Muscle of leg (tissue), 11 donors: Measurements from ENCODE around the gene CUX1. TPM values are rescaled to one million over a fixed set of nuclear protein-coding genes. Genes with fewer than 3 reads are reported as not detected.

Experiments used
- DNase-seq: peaks from one replicate; pipeline ENCODE4 v3.0.0; 2013
- H3K27ac ChIP-seq: one replicate; pipeline ENCODE4 v1.5.1; 2013; ENCODE audit warnings: mild to moderate bottlenecking, low read length, control low read depth
- H3K27me3 ChIP-seq: one replicate; pipeline ENCODE4 v1.6.1; 2013; ENCODE audit warnings: low read length; ENCODE audit not compliant: control insufficient read depth, insufficient read depth
- H3K36me3 ChIP-seq: one replicate; pipeline ENCODE4 v1.6.1; 2013; ENCODE audit warnings: low read length; ENCODE audit not compliant: control insufficient read depth, insufficient read depth
- H3K4me1 ChIP-seq: one replicate; pipeline ENCODE4 v1.6.1; 2013; ENCODE audit warnings: low read length; ENCODE audit not compliant: control insufficient read depth, insufficient read depth
- H3K4me3 ChIP-seq: one replicate; pipeline ENCODE4 v1.5.1; 2013; ENCODE audit warnings: low read length, control low read depth
- H3K9me3 ChIP-seq: replicated peaks from 2 replicates; pipeline ENCODE4 v1.6.1; 2013; ENCODE audit warnings: low read depth, low read length; ENCODE audit not compliant: control insufficient read depth
- WGBS: methylation state at CpG from one replicate; pipeline ENCODE4 v1.1.5; 2013; ENCODE audit warnings: missing lambda C conversion rate; ENCODE audit not compliant: insufficient coverage; 5-methylcytosine and 5-hydroxymethylcytosine counted together
- polyA plus RNA-seq, 8 donors: library from polyadenylated mRNA; unstranded; fragments of 120-200 nt; gene quantifications; one replicate each; pipeline versions ENCODE4 v1.2.1 to v1.2.3, GENCODE V29; 2013; ENCODE audit warnings: inconsistent platforms in 1 of 8, low replicate concordance in 1 of 8; ENCODE audit not compliant: insufficient read length in 8 of 8, insufficient read depth in 1 of 8
- total RNA-seq: library from RNA; stranded (reverse); fragments of 120-200 nt; gene quantifications from one replicate; pipeline ENCODE4 v1.2.4, GENCODE V29; 2013

The CUX1 gene
- total and polyA plus RNA-seq, 9 donors = 29.4 to 46.9 (median 40.8) TPM

- H3K27me3 ChIP-seq = no peaks in the 10 kb centered on the region
These were observed 463.1 kb downstream of the CUX1 start for GRCh38 chr7:102280521-102280920.

GRCh38 chr7:102281785-102282184 is 464.4 kb downstream of the CUX1 start:
- H3K9me3 ChIP-seq = no peaks in the 10 kb centered on the region
- no peaks in the 10 kb centered on the region for H3K36me3 ChIP-seq
- H3K27me3 ChIP-seq = no peaks in the 10 kb centered on the region
- H3K4me3 ChIP-seq = no peak overlapping the region
- DNase-seq = no peak
- 88% methylated on average over 10 of the region's 14 CpGs for WGBS
- H3K27ac ChIP-seq = no peak overlapping the region
- peaks cover 36% of the 10 kb centered on the region for H3K4me1 ChIP-seq

More at GRCh38 chr7:102280521-102280920, 463.1 kb downstream of the CUX1 start:
- Histone ChIP-seq H3K36me3 (no peaks in the 10 kb centered on the region), H3K4me1 (peaks cover 28% of the 10 kb centered on the region), H3K9me3 (no peaks in the 10 kb centered on the region), H3K4me3 (no peak overlapping the region), H3K27ac (no peak overlapping the region)
- DNase-seq = no peak
- WGBS = 56% methylated on average over 5 of the region's 5 CpGs

GRCh38 chr7:102282465-102283362 is 465.3 kb downstream of the CUX1 start:
- Histone ChIP-seq H3K4me1 (peaks cover 40% of the 10 kb centered on the region), H3K27me3 (no peaks in the 10 kb centered on the region), H3K4me3 (no peak overlapping the region), H3K27ac (no peak overlapping the region), H3K9me3 (no peaks in the 10 kb centered on the region), H3K36me3 (no peaks in the 10 kb centered on the region)
- 69% methylated on average over 28 of the region's 32 CpGs for WGBS
- no peak for DNase-seq

GRCh38 chr7:102283477-102284189 is 466.2 kb downstream of the CUX1 start:
- no peaks in the 10 kb centered on the region for H3K9me3 ChIP-seq
- peaks cover 49% of the 10 kb centered on the region for H3K4me1 ChIP-seq
- H3K4me3 ChIP-seq = no peak overlapping the region
- no peak for DNase-seq
- H3K27ac ChIP-seq = no peak overlapping the region
- H3K27me3 ChIP-seq = no peaks in the 10 kb centered on the region
- WGBS = 46% methylated on average over 8 of the region's 10 CpGs
- no peaks in the 10 kb centered on the region for H3K36me3 ChIP-seq

GRCh38 chr7:102284399-102284798 is 467.0 kb downstream of the CUX1 start:
- Histone ChIP-seq H3K4me3 (no peak overlapping the region), H3K27ac (peak overlapping the region; percentile 13), H3K4me1 (peaks cover 52% of the 10 kb centered on the region), H3K9me3 (no peaks in the 10 kb centered on the region), H3K27me3 (no peaks in the 10 kb centered on the region), H3K36me3 (no peaks in the 10 kb centered on the region)
- 85% methylated on average over 3 of the region's 12 CpGs for WGBS
- DNase-seq = no peak

GRCh38 chr7:102284891-102285539 is 467.6 kb downstream of the CUX1 start:
- peak; percentile 54 for DNase-seq
- H3K27ac ChIP-seq = peak overlapping the region; percentile 78
- H3K9me3 ChIP-seq = no peaks in the 10 kb centered on the region
- WGBS = 18% methylated on average over 15 of the region's 19 CpGs
- peak overlapping the region; percentile 58 for H3K4me3 ChIP-seq
- H3K4me1 ChIP-seq = peaks cover 46% of the 10 kb centered on the region
- H3K27me3 ChIP-seq = no peaks in the 10 kb centered on the region
- H3K36me3 ChIP-seq = no peaks in the 10 kb centered on the region

GRCh38 chr7:102285540-102286236 is 468.3 kb downstream of the CUX1 start:
- peaks cover 45% of the 10 kb centered on the region for H3K4me1 ChIP-seq
- no peaks in the 10 kb centered on the region for H3K36me3 ChIP-seq
- no peak for DNase-seq
- H3K4me3 ChIP-seq = peak overlapping the region; percentile 58
- H3K27ac ChIP-seq = peak overlapping the region; percentile 78
- no peaks in the 10 kb centered on the region for H3K9me3 ChIP-seq
- 5% methylated on average over 7 of the region's 19 CpGs for WGBS
- no peaks in the 10 kb centered on the region for H3K27me3 ChIP-seq

- whole genome bisulfite sequencing = under 1% methylated on average over 85 of the region's 116 CpGs
- Histone ChIP-seq H3K27me3 (no peaks in the 10 kb centered on the region), H3K4me3 (peak within 1 kb of the TSS; percentile 79), H3K36me3 (no peaks in the 10 kb centered on the region), H3K27ac (peak within 1 kb of the TSS; percentile 78), H3K4me1 (peaks cover 52% of the 10 kb centered on the region), H3K9me3 (no peaks in the 10 kb centered on the region)
- peak; percentile 79 for DNase-seq
These were observed 469.0 kb downstream of the CUX1 start, which contains the start of gene SH2B2 for GRCh38 chr7:102286237-102287110. TSS of gene SH2B2 (plus strand) at chr7:102286868. CDS start at chr7:102300551, 13,683 bp downstream.
